SK-N-SH (cell line): ENCODE data around the gene CASKIN1. TPM values are rescaled to one million over a fixed set of nuclear protein-coding genes. Genes with fewer than 3 reads are reported as not detected.
A peak's percentile ranks its signal among the peaks of the same experiment; 100 is the strongest.
"Not testable (repeated sequence)": the region's sequence is repeated elsewhere in the genome, so short reads cannot be mapped to it uniquely, and the experiment has no call there.

Source experiments
- CTCF ChIA-PET: fragments of 300-600, 350-600 bp; formaldehyde crosslinking; extraction: SDS; loops from one replicate; lab custom pipeline; 2021; lab: Yijun Ruan, JAX
- POLR2A ChIA-PET: fragments of 350-600 bp; sonication (Branson Sonifier 250); formaldehyde crosslinking; extraction: SDS; loops from one replicate; lab custom pipeline; 2020; ENCODE audit warnings: antibody characterized with exemption, inconsistent platforms; lab: Yijun Ruan, JAX
- DNase-seq: peaks from one replicate; pipeline ENCODE4 v3.0.0; 2012
- H2AFZ ChIP-seq: fragments of 200-600 bp; sonication (generic); 2 replicates; pipeline ENCODE4 v1.8.1; 2016; ENCODE audit warnings: antibody characterized with exemption, mild to moderate bottlenecking, low read depth
- H3F3A ChIP-seq: fragments of 200-600 bp; sonication (generic); replicated peaks from 2 replicates; pipeline ENCODE3; 2016; ENCODE audit warnings: antibody characterized with exemption, mild to moderate bottlenecking; ENCODE audit not compliant: insufficient read depth
- H3K27ac ChIP-seq, 2 experiments: fragments of 200-500 bp in 1 of 2; fragments of 200-600 bp in 1 of 2; sonication (Bioruptor generic) in 1 of 2; sonication (generic), shearing (Covaris generic) in 1 of 2; 2 replicates each; pipeline versions ENCODE4 v1.5.1 to v1.6.1; 2014 to 2016; ENCODE audit warnings: low read depth in 2 of 2, inconsistent platforms in 1 of 2, low read length in 1 of 2, mild to moderate bottlenecking in 1 of 2, mixed read lengths in 1 of 2
- H3K27me3 ChIP-seq: fragments of 200-600 bp; sonication (generic), shearing (Covaris generic); 2 replicates; pipeline ENCODE4 v1.6.1; 2016; ENCODE audit warnings: mixed run types; ENCODE audit not compliant: insufficient read depth
- H3K36me3 ChIP-seq, 2 experiments: fragments of 200-500 bp in 1 of 2; fragments of 200-600 bp in 1 of 2; sonication (Bioruptor generic) in 1 of 2; sonication (generic) in 1 of 2; replicated peaks in 1 of 2; 2 replicates each; pipeline versions ENCODE3 to v1.5.1; 2014 to 2016; ENCODE audit warnings: low read length in 1 of 2, mild to moderate bottlenecking in 1 of 2; ENCODE audit not compliant: insufficient read depth in 2 of 2, control insufficient read depth in 1 of 2
- H3K4me1 ChIP-seq, 2 experiments: fragments of 200-500 bp in 1 of 2; fragments of 200-600 bp in 1 of 2; sonication (Bioruptor generic) in 1 of 2; sonication (generic), shearing (Covaris generic) in 1 of 2; 2 replicates each; pipeline versions ENCODE4 v1.5.1 to v1.6.1; 2014 to 2016; ENCODE audit warnings: low read depth in 1 of 2, low read length in 1 of 2, mixed run types in 1 of 2; ENCODE audit not compliant: insufficient read depth in 2 of 2, control insufficient read depth in 1 of 2
- H3K4me2 ChIP-seq: fragments of 200-600 bp; sonication (generic), shearing (Covaris generic); 2 replicates; pipeline ENCODE4 v1.6.1; 2017; ENCODE audit warnings: mixed run types
- H3K4me3 ChIP-seq, 2 experiments: fragments of 200-500 bp in 1 of 2; fragments of 200-600 bp in 1 of 2; sonication (Bioruptor generic) in 1 of 2; sonication (generic), shearing (Covaris generic) in 1 of 2; 2 replicates each; pipeline versions ENCODE4 v1.5.1 to v1.8.1; 2014 to 2016; ENCODE audit warnings: low read depth in 2 of 2, inconsistent platforms in 1 of 2, low read length in 1 of 2, mild to moderate bottlenecking in 1 of 2, mixed read lengths in 1 of 2, moderate library complexity in 1 of 2
- H3K79me2 ChIP-seq: fragments of 200-600 bp; sonication (generic); 2 replicates; pipeline ENCODE4 v1.8.1; 2017; ENCODE audit warnings: mild to moderate bottlenecking; ENCODE audit not compliant: insufficient read depth
- H3K9ac ChIP-seq: fragments of 200-600 bp; sonication (generic); 2 replicates; pipeline ENCODE4 v1.6.1; 2017; ENCODE audit warnings: mixed run types
- H3K9me2 ChIP-seq: fragments of 200-600 bp; sonication (generic); 2 replicates; pipeline ENCODE4 v1.6.1; 2017; ENCODE audit warnings: mixed run types
- H3K9me3 ChIP-seq: fragments of 200-600 bp; sonication (generic); 2 replicates; pipeline ENCODE4 v1.6.1; 2017; ENCODE audit warnings: mixed run types, mild to moderate bottlenecking, moderate library complexity
- H4K20me1 ChIP-seq: fragments of 200-600 bp; sonication (generic); 2 replicates; pipeline ENCODE4 v1.6.1; 2017; ENCODE audit warnings: mild to moderate bottlenecking, mixed run types; ENCODE audit not compliant: insufficient read depth
- CHD2 ChIP-seq: fragments of 150-350 bp; IDR thresholded peaks from 2 replicates; pipeline ENCODE4 v1.6.1; 2018; ENCODE audit warnings: low read length; ENCODE audit not compliant: partially characterized antibody
- MAX ChIP-seq: IDR thresholded peaks from 2 replicates; pipeline ENCODE4 v1.4.0; 2012; ENCODE audit warnings: low read depth
- MXI1 ChIP-seq: IDR thresholded peaks from 2 replicates; pipeline ENCODE4 v1.6.1; 2012; ENCODE audit warnings: mild to moderate bottlenecking, low read depth, low read length, improper control_type of control experiment
- NRF1 ChIP-seq: IDR thresholded peaks from 2 replicates; pipeline ENCODE4 v1.6.1; 2012; ENCODE audit warnings: low read depth, mild to moderate bottlenecking, low read length
- POLR2AphosphoS5 ChIP-seq: IDR thresholded peaks from 2 replicates; pipeline ENCODE4 v1.6.1; 2012; ENCODE audit warnings: low read depth, low read length
- WGBS: methylation state at CpG from one replicate; pipeline ENCODE4 v1.1.6; 2017; ENCODE audit warnings: low lambda C conversion rate; 5-methylcytosine and 5-hydroxymethylcytosine counted together
- polyA plus RNA-seq, 3 experiments: library from polyadenylated mRNA; depleted of rRNA; stranded (reverse); fragments of >200 nt; gene quantifications; 2 replicates each; pipeline ENCODE4 v1.2.3, GENCODE V29; 2012

CASKIN1 gene
- polyA plus RNA-seq, 1 of the 3 experiments (the other 2 are of a cell fraction) = 1.7 TPM

- CTCF ChIA-PET = interaction anchor here (2.6 kb wide), 1 partner anchor 113 kb away, joined by 6 read pairs; no protein-coding TSS in a partner anchor
- H3K36me3 ChIP-seq = not testable (repeated sequence)
- 0% methylated on average over 12 of the region's 81 CpGs for WGBS
Observed at GRCh38 chr16:2135770-2136490, 60.5 kb downstream of the CASKIN1 start, which contains the start of gene PKD1. Gene PKD1 (minus strand): TSS chr16:2135898. CDS start chr16:2135689, 209 bp downstream.

DNA sequence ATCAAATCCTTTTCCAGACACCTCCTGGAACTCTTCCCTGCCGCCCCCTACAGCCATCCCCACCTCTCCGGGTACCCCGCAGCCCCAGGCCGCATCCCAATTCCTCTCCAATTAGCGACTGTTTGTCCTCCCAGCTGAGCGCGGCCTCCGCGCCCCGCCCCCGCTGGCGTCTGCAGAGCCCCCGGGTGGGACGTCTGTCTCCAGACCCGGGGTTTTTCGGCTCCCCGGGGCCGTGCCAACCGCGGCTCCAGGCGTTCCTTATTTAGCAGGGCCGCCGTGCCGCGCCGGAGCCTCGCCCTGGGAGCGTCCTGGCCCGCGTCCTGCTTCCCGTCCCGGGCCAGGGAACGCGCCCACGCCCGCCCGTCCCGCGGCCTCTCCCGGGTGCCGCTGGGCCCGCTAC is 61.3 kb downstream of the CASKIN1 start:
- H3K36me3 ChIP-seq, H3K27me3 ChIP-seq, CTCF ChIA-PET, H3K27ac ChIP-seq, DNase-seq, H2AFZ ChIP-seq, H3K9me2 ChIP-seq, POLR2A ChIA-PET, H3K9me3 ChIP-seq, H3F3A ChIP-seq, H3K4me1 ChIP-seq: not testable (repeated sequence)
- peaks cover 40% of the 10 kb centered on the region for H3K79me2 ChIP-seq
- WGBS = under 1% methylated on average over 21 of the region's 42 CpGs
- H3K4me2 ChIP-seq = peak overlapping the region; percentile 60; the same call in 1 of the 2 replicates
- H3K4me3 ChIP-seq = peak overlapping the region; percentile 53 to 64
- peak overlapping the region; percentile 72 for H3K9ac ChIP-seq
- peaks cover 20% of the 10 kb centered on the region for H4K20me1 ChIP-seq

More at GRCh38 chr16:2135770-2136490, 60.5 kb downstream of the CASKIN1 start, which contains the start of gene PKD1:
- peak within 1 kb of the TSS; percentile 72 for H3K9ac ChIP-seq
- peak within 1 kb of the TSS; percentile 53 to 64 for H3K4me3 ChIP-seq
- H4K20me1 ChIP-seq = peaks cover 11% of the 10 kb centered on the region
- H3K4me1 ChIP-seq, H3K9me3 ChIP-seq, H3K9me2 ChIP-seq, H3K27me3 ChIP-seq: not testable (repeated sequence)
- peak within 1 kb of the TSS; percentile 65; the same call in 1 of the 2 replicates for H3K4me2 ChIP-seq
- H2AFZ ChIP-seq = peak within 1 kb of the TSS; percentile 41; the same call in 1 of the 2 replicates
- POLR2A ChIA-PET = interaction anchor here (0.7 to 1.3 kb wide), 2 partner anchors 19 to 171 kb away, joined by 3 to 4 read pairs; partner anchors contain the start of genes RPS2 and TRAF7
- H3K79me2 ChIP-seq = peaks cover 32% of the 10 kb centered on the region
- TF ChIP-seq CHD2 (peak; percentile 6), MXI1 (peak; percentile 58; the same call in 1 of the 2 replicates), POLR2AphosphoS5 (peak; percentile 26; the same call in 1 of the 2 replicates), NRF1 (peak; percentile 32; the same call in 1 of the 2 replicates), MAX (peak; percentile 19; the same call in 1 of the 2 replicates)
- TF ChIP-seq, all 33 proteins: peak for 5; not testable (repeated sequence) for 28
- H3F3A ChIP-seq = not testable (repeated sequence)
- peak within 1 kb of the TSS; percentile 47 to 60; a peak in 3 of 4 replicates for H3K27ac ChIP-seq
- peak; percentile 69 for DNase-seq

- Histone ChIP-seq H3K79me2 (peaks cover 46% of the 10 kb centered on the region), H3K4me3 (peak overlapping the region in 1 of 2 experiments; percentile 19; a peak in 2 of 4 replicates), H4K20me1 (peaks cover 21% of the 10 kb centered on the region), H3K4me2 (0 out of 2 replicates have a peak overlapping the region, but pooled peaks have one; percentile 50)
- H2AFZ ChIP-seq, H3K9ac ChIP-seq, H3F3A ChIP-seq, H3K36me3 ChIP-seq, H3K27ac ChIP-seq, H3K27me3 ChIP-seq, H3K4me1 ChIP-seq, CTCF ChIA-PET, POLR2A ChIA-PET, H3K9me2 ChIP-seq, H3K9me3 ChIP-seq, DNase-seq: not testable (repeated sequence)
- WGBS = 80% methylated on average over 1 of the region's 12 CpGs
Observed at GRCh38 chr16:2133797-2134196, 62.6 kb downstream of the CASKIN1 start.

GRCh38 chr16:2129890-2130447 is 66.4 kb downstream of the CASKIN1 start:
- peaks cover 24 to 29% of the 10 kb centered on the region in 2 experiments; a peak in 3 of 4 replicates for H3K4me1 ChIP-seq
- H3K79me2 ChIP-seq = peaks cover 69% of the 10 kb centered on the region
- H3K9me3 ChIP-seq, DNase-seq, H3K9me2 ChIP-seq, H2AFZ ChIP-seq, H3K27me3 ChIP-seq, H3K4me3 ChIP-seq, H3K4me2 ChIP-seq, H3K36me3 ChIP-seq, H3K9ac ChIP-seq, POLR2A ChIA-PET, H3K27ac ChIP-seq, CTCF ChIA-PET: not testable (repeated sequence)
- H3F3A ChIP-seq = peaks cover 14% of the 10 kb centered on the region
- peaks cover 21% of the 10 kb centered on the region for H4K20me1 ChIP-seq
- 94% methylated on average over 21 of the region's 22 CpGs for WGBS
